ENCODE measurements around the gene TPCN1. TPM values are rescaled to one million over a fixed set of nuclear protein-coding genes. Genes with fewer than 3 reads are reported as not detected.

Gene TPCN1
- total RNA-seq, 4 donors from 2014 or later, result 85.1 to 1,315 (median 121) TPM

- Histone ChIP-seq H3K9me3 (no peaks in the 10 kb centered on the region), H3K4me1 (peaks cover 38 to 99% (median 86%) of the 10 kb centered on the region in 4 donors), H3K27me3 (no peaks in the 10 kb centered on the region), H3K36me3 (no peaks in the 10 kb centered on the region), H3K4me3 (peak overlapping the region in 1 of 4 donors; percentile 13), H3K27ac (peak overlapping the region; percentile 92 to 95 (median 93))
- DNase-seq, result peak; percentile 82
- TF ChIP-seq EP300 (IDR thresholded peaks at IDR 0.05; ENCODE audit: low read depth) (peak; percentile 23), POLR2A (IDR thresholded peaks at IDR 0.05) (peak; percentile 79), POLR2AphosphoS5 (IDR thresholded peaks at IDR 0.05) (peak in 2 of 3 donors; percentile 86 to 89)
- TF ChIP-seq, protein P1, sequence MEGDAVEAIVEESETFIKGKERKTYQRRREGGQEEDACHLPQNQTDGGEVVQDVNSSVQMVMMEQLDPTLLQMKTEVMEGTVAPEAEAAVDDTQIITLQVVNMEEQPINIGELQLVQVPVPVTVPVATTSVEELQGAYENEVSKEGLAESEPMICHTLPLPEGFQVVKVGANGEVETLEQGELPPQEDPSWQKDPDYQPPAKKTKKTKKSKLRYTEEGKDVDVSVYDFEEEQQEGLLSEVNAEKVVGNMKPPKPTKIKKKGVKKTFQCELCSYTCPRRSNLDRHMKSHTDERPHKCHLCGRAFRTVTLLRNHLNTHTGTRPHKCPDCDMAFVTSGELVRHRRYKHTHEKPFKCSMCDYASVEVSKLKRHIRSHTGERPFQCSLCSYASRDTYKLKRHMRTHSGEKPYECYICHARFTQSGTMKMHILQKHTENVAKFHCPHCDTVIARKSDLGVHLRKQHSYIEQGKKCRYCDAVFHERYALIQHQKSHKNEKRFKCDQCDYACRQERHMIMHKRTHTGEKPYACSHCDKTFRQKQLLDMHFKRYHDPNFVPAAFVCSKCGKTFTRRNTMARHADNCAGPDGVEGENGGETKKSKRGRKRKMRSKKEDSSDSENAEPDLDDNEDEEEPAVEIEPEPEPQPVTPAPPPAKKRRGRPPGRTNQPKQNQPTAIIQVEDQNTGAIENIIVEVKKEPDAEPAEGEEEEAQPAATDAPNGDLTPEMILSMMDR (IDR thresholded peaks at IDR 0.05), result no peak
- WGBS, 2 donors (ENCODE audit: low coverage in 1 of 2), result 11 to 29% methylated on average over 3 to 12 of the region's 12 CpGs
- in situ Hi-C loops (cut with MboI; ENCODE audit: low pct_ligation_motif_present in 1 of 4, low pct_unique_long_range_greater_than_20kb in 1 of 4, low sequenced_read_pairs in 3 of 4) (no loop called here), intact Hi-C loops (cut with DNase I; ENCODE audit: low total_unique reads) (loop anchor here (2.0 kb wide), 1 partner anchor 15 kb away; no protein-coding TSS in a partner anchor)
Observed at GRCh38 chr12:113239811-113240331, 18.6 kb downstream of the TPCN1 start.

DNA sequence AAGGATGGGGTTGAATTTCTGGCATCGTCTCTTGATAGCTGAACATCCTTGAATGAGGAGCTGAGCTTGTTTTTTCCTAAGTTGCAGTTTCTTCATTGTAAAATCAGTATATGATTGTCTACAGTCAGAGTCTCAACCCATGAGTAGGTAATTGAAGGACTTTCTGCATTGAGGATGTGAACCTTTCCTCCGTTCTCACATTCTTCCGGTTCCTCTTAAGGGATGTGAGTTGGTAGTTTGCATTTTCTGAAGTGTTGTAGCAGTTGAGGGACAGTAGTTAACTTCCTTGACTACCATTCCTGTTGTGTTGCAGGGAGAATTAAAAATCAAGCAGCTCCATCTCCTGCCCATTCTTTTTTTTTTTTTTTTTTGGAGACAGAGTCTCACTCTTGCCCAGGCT is 19.1 kb downstream of the TPCN1 start:
- TF ChIP-seq EP300 (IDR thresholded peaks at IDR 0.05; ENCODE audit: low read depth) (no peak), POLR2AphosphoS5 (IDR thresholded peaks at IDR 0.05) (no peak), POLR2A (IDR thresholded peaks at IDR 0.05) (no peak)
- TF ChIP-seq, protein P1 (IDR thresholded peaks at IDR 0.05), result no peak
- Histone ChIP-seq H3K4me3 (peak overlapping the region in 1 of 4 donors; percentile 8), H3K4me1 (peaks cover 41 to 98% (median 87%) of the 10 kb centered on the region in 4 donors), H3K9me3 (no peaks in the 10 kb centered on the region), H3K27ac (peak overlapping the region; percentile 92 to 95 (median 93)), H3K36me3 (no peaks in the 10 kb centered on the region), H3K27me3 (no peaks in the 10 kb centered on the region)
- intact Hi-C loops (cut with DNase I; ENCODE audit: low total_unique reads), result no loop called here
- WGBS, 2 donors (ENCODE audit: low coverage in 1 of 2), result 23 to 53% methylated on average over 3 of the region's 3 CpGs
- in situ Hi-C loops (cut with MboI; ENCODE audit: low pct_ligation_motif_present in 1 of 4, low pct_unique_long_range_greater_than_20kb in 1 of 4, low sequenced_read_pairs in 3 of 4), result no loop called here
- no peak for DNase-seq

- intact Hi-C loops (cut with DNase I; ENCODE audit: low total_unique reads), result no loop called here
- H3K27me3 ChIP-seq, result no peaks in the 10 kb centered on the region
- DNase-seq, result peak; percentile 74
- H3K36me3 ChIP-seq, result no peaks in the 10 kb centered on the region
- 27 to 54% methylated on average over 7 to 14 of the region's 14 CpGs for WGBS, 2 donors (ENCODE audit: low coverage in 1 of 2)
- TF ChIP-seq POLR2A (IDR thresholded peaks at IDR 0.05), result peak; percentile 37
- TF ChIP-seq EP300 (IDR thresholded peaks at IDR 0.05; ENCODE audit: low read depth), result no peak
- TF ChIP-seq POLR2AphosphoS5 (IDR thresholded peaks at IDR 0.05), result peak in 2 of 3 donors; percentile 52 to 57
- TF ChIP-seq, protein P1 (IDR thresholded peaks at IDR 0.05), result no peak
- H3K4me1 ChIP-seq, result peaks cover 47 to 98% (median 93%) of the 10 kb centered on the region in 4 donors
- H3K27ac ChIP-seq, result peak overlapping the region; percentile 92 to 95 (median 93)
- peak overlapping the region in 1 of 4 donors; percentile 8 for H3K4me3 ChIP-seq
- H3K9me3 ChIP-seq, result no peaks in the 10 kb centered on the region
- in situ Hi-C loops (cut with MboI; ENCODE audit: low pct_ligation_motif_present in 1 of 4, low pct_unique_long_range_greater_than_20kb in 1 of 4, low sequenced_read_pairs in 3 of 4), result no loop called here
Observed at GRCh38 chr12:113241191-113242025, 20.1 kb downstream of the TPCN1 start.

GRCh38 chr12:113242026-113242418 is 20.8 kb downstream of the TPCN1 start:
- Histone ChIP-seq H3K27me3 (no peaks in the 10 kb centered on the region), H3K27ac (peak overlapping the region; percentile 92 to 95 (median 93)), H3K9me3 (no peaks in the 10 kb centered on the region), H3K4me1 (peaks cover 52 to 98% (median 93%) of the 10 kb centered on the region in 4 donors), H3K4me3 (no peak overlapping the region), H3K36me3 (no peaks in the 10 kb centered on the region)
- intact Hi-C loops (cut with DNase I; ENCODE audit: low total_unique reads) (no loop called here), in situ Hi-C loops (cut with MboI; ENCODE audit: low pct_ligation_motif_present in 1 of 4, low pct_unique_long_range_greater_than_20kb in 1 of 4, low sequenced_read_pairs in 3 of 4) (no loop called here)
- peak; percentile 33 for DNase-seq
- TF ChIP-seq, protein P1 (IDR thresholded peaks at IDR 0.05), result no peak
- no peak for TF ChIP-seq POLR2A (IDR thresholded peaks at IDR 0.05)
- no peak for TF ChIP-seq EP300 (IDR thresholded peaks at IDR 0.05; ENCODE audit: low read depth)
- TF ChIP-seq POLR2AphosphoS5 (IDR thresholded peaks at IDR 0.05), result no peak
- 43% methylated on average over 11 of the region's 11 CpGs; no CpG with 5 or more reads in 1 of the 2 donors for WGBS, 2 donors (ENCODE audit: low coverage in 1 of 2)

Measured in transverse colon (tissue), 4 donors.